SK-N-SH (cell line): ENCODE data around the gene MAP2K4. TPM values are rescaled to one million over a fixed set of nuclear protein-coding genes. Genes with fewer than 3 reads are reported as not detected.

Experiments used
- CTCF ChIA-PET: fragments of 300-600, 350-600 bp; formaldehyde crosslinking; extraction: SDS; loops from one replicate; lab custom pipeline; 2021; lab: Yijun Ruan, JAX
- POLR2A ChIA-PET: fragments of 350-600 bp; sonication (Branson Sonifier 250); formaldehyde crosslinking; extraction: SDS; loops from one replicate; lab custom pipeline; 2020; ENCODE audit warnings: antibody characterized with exemption, inconsistent platforms; lab: Yijun Ruan, JAX
- DNase-seq: peaks from one replicate; pipeline ENCODE4 v3.0.0; 2012
- H2AFZ ChIP-seq: fragments of 200-600 bp; sonication (generic); 2 replicates; pipeline ENCODE4 v1.8.1; 2016; ENCODE audit warnings: antibody characterized with exemption, mild to moderate bottlenecking, low read depth
- H3F3A ChIP-seq: fragments of 200-600 bp; sonication (generic); replicated peaks from 2 replicates; pipeline ENCODE3; 2016; ENCODE audit warnings: antibody characterized with exemption, mild to moderate bottlenecking; ENCODE audit not compliant: insufficient read depth
- H3K27ac ChIP-seq, 2 experiments: fragments of 200-500 bp in 1 of 2; fragments of 200-600 bp in 1 of 2; sonication (Bioruptor generic) in 1 of 2; sonication (generic), shearing (Covaris generic) in 1 of 2; 2 replicates each; pipeline versions ENCODE4 v1.5.1 to v1.6.1; 2014 to 2016; ENCODE audit warnings: low read depth in 2 of 2, inconsistent platforms in 1 of 2, low read length in 1 of 2, mild to moderate bottlenecking in 1 of 2, mixed read lengths in 1 of 2
- H3K27me3 ChIP-seq: fragments of 200-600 bp; sonication (generic), shearing (Covaris generic); 2 replicates; pipeline ENCODE4 v1.6.1; 2016; ENCODE audit warnings: mixed run types; ENCODE audit not compliant: insufficient read depth
- H3K36me3 ChIP-seq, 2 experiments: fragments of 200-500 bp in 1 of 2; fragments of 200-600 bp in 1 of 2; sonication (Bioruptor generic) in 1 of 2; sonication (generic) in 1 of 2; replicated peaks in 1 of 2; 2 replicates each; pipeline versions ENCODE3 to v1.5.1; 2014 to 2016; ENCODE audit warnings: low read length in 1 of 2, mild to moderate bottlenecking in 1 of 2; ENCODE audit not compliant: insufficient read depth in 2 of 2, control insufficient read depth in 1 of 2
- H3K4me1 ChIP-seq, 2 experiments: fragments of 200-500 bp in 1 of 2; fragments of 200-600 bp in 1 of 2; sonication (Bioruptor generic) in 1 of 2; sonication (generic), shearing (Covaris generic) in 1 of 2; 2 replicates each; pipeline versions ENCODE4 v1.5.1 to v1.6.1; 2014 to 2016; ENCODE audit warnings: low read depth in 1 of 2, low read length in 1 of 2, mixed run types in 1 of 2; ENCODE audit not compliant: insufficient read depth in 2 of 2, control insufficient read depth in 1 of 2
- H3K4me2 ChIP-seq: fragments of 200-600 bp; sonication (generic), shearing (Covaris generic); 2 replicates; pipeline ENCODE4 v1.6.1; 2017; ENCODE audit warnings: mixed run types
- H3K4me3 ChIP-seq, 2 experiments: fragments of 200-500 bp in 1 of 2; fragments of 200-600 bp in 1 of 2; sonication (Bioruptor generic) in 1 of 2; sonication (generic), shearing (Covaris generic) in 1 of 2; 2 replicates each; pipeline versions ENCODE4 v1.5.1 to v1.8.1; 2014 to 2016; ENCODE audit warnings: low read depth in 2 of 2, inconsistent platforms in 1 of 2, low read length in 1 of 2, mild to moderate bottlenecking in 1 of 2, mixed read lengths in 1 of 2, moderate library complexity in 1 of 2
- H3K79me2 ChIP-seq: fragments of 200-600 bp; sonication (generic); 2 replicates; pipeline ENCODE4 v1.8.1; 2017; ENCODE audit warnings: mild to moderate bottlenecking; ENCODE audit not compliant: insufficient read depth
- H3K9ac ChIP-seq: fragments of 200-600 bp; sonication (generic); 2 replicates; pipeline ENCODE4 v1.6.1; 2017; ENCODE audit warnings: mixed run types
- H3K9me2 ChIP-seq: fragments of 200-600 bp; sonication (generic); 2 replicates; pipeline ENCODE4 v1.6.1; 2017; ENCODE audit warnings: mixed run types
- H3K9me3 ChIP-seq: fragments of 200-600 bp; sonication (generic); 2 replicates; pipeline ENCODE4 v1.6.1; 2017; ENCODE audit warnings: mixed run types, mild to moderate bottlenecking, moderate library complexity
- H4K20me1 ChIP-seq: fragments of 200-600 bp; sonication (generic); 2 replicates; pipeline ENCODE4 v1.6.1; 2017; ENCODE audit warnings: mild to moderate bottlenecking, mixed run types; ENCODE audit not compliant: insufficient read depth
- EP300 ChIP-seq, 2 experiments: IDR thresholded peaks; 2 replicates each; pipeline versions ENCODE4 v1.4.0 to v1.6.1; 2012; ENCODE audit warnings: borderline replicate concordance in 1 of 2, low read depth in 1 of 2, low read length in 1 of 2
- FOSL2 ChIP-seq: IDR thresholded peaks from 2 replicates; pipeline ENCODE4 v1.4.0; 2012; ENCODE audit warnings: low read depth, mild to moderate bottlenecking, moderate library complexity, borderline replicate concordance
- GABPA ChIP-seq: IDR thresholded peaks from 2 replicates; pipeline ENCODE4 v1.4.0; 2012; ENCODE audit warnings: low read depth, mild to moderate bottlenecking
- IRF3 ChIP-seq: fragments of 150-350 bp; IDR thresholded peaks from 2 replicates; pipeline ENCODE4 v1.6.1; 2016; ENCODE audit warnings: mild to moderate bottlenecking, low read depth, low read length
- MAX ChIP-seq: IDR thresholded peaks from 2 replicates; pipeline ENCODE4 v1.4.0; 2012; ENCODE audit warnings: low read depth
- MXI1 ChIP-seq: IDR thresholded peaks from 2 replicates; pipeline ENCODE4 v1.6.1; 2012; ENCODE audit warnings: mild to moderate bottlenecking, low read depth, low read length, improper control_type of control experiment
- NRF1 ChIP-seq: IDR thresholded peaks from 2 replicates; pipeline ENCODE4 v1.6.1; 2012; ENCODE audit warnings: low read depth, mild to moderate bottlenecking, low read length
- REST ChIP-seq: IDR thresholded peaks from 2 replicates; pipeline ENCODE4 v1.6.1; 2012; ENCODE audit warnings: mild to moderate bottlenecking, low read depth, low read length, moderate library complexity
- RXRA ChIP-seq: IDR thresholded peaks from 2 replicates; pipeline ENCODE4 v1.4.0; 2012; ENCODE audit warnings: low read depth, mild to moderate bottlenecking, borderline replicate concordance
- SIN3A ChIP-seq: IDR thresholded peaks from 2 replicates; pipeline ENCODE4 v1.6.1; 2012; ENCODE audit warnings: low read depth, mild to moderate bottlenecking, low read length, moderate library complexity, borderline replicate concordance
- TAF1 ChIP-seq: IDR thresholded peaks from 2 replicates; pipeline ENCODE4 v1.6.1; 2012; ENCODE audit warnings: low read depth, mild to moderate bottlenecking, low read length, moderate library complexity, borderline replicate concordance
- TEAD4 ChIP-seq: IDR thresholded peaks from 2 replicates; pipeline ENCODE4 v1.4.0; 2012; ENCODE audit warnings: mild to moderate bottlenecking, borderline replicate concordance; ENCODE audit not compliant: insufficient read depth
- USF1 ChIP-seq: IDR thresholded peaks from 2 replicates; pipeline ENCODE4 v1.4.0; 2012; ENCODE audit warnings: low read depth, borderline replicate concordance
- ZBTB33 ChIP-seq: IDR thresholded peaks from 2 replicates; pipeline ENCODE4 v1.4.0; 2012; ENCODE audit warnings: low read depth, borderline replicate concordance
- WGBS: methylation state at CpG from one replicate; pipeline ENCODE4 v1.1.6; 2017; ENCODE audit warnings: low lambda C conversion rate; 5-methylcytosine and 5-hydroxymethylcytosine counted together
- polyA plus RNA-seq, 3 experiments: library from polyadenylated mRNA; depleted of rRNA; stranded (reverse); fragments of >200 nt; gene quantifications; 2 replicates each; pipeline ENCODE4 v1.2.3, GENCODE V29; 2012

Gene MAP2K4
- polyA plus RNA-seq, 1 of the 3 experiments (the other 2 are of a cell fraction) = 10.6 TPM

GRCh38 chr17:12057520-12057919, 36.8 kb downstream of the MAP2K4 start:
- H3K4me3 ChIP-seq = no peak overlapping the region
- H3F3A ChIP-seq = no peaks in the 10 kb centered on the region
- H3K27me3 ChIP-seq = no peaks in the 10 kb centered on the region
- POLR2A ChIA-PET = no interaction called here
- peaks cover 4 to 7% of the 10 kb centered on the region in 2 experiments for H3K4me1 ChIP-seq
- H3K27ac ChIP-seq = no peak overlapping the region
- TF ChIP-seq IRF3 (no peak), ZBTB33 (no peak), SIN3A (no peak), USF1 (no peak), MXI1 (no peak), MAX (no peak), RXRA (no peak), NRF1 (no peak)
- no peak overlapping the region for H3K9ac ChIP-seq
- H3K4me2 ChIP-seq = no peak overlapping the region
- peaks cover 14% of the 10 kb centered on the region; the same call in 1 of the 2 replicates for H4K20me1 ChIP-seq
- DNase-seq = no peak
- no peaks in the 10 kb centered on the region for H3K9me3 ChIP-seq
- peaks cover 73% of the 10 kb centered on the region for H3K79me2 ChIP-seq
- CTCF ChIA-PET = no interaction called here
- H3K36me3 ChIP-seq = peaks cover 4 to 29% of the 10 kb centered on the region in 2 experiments
- no peaks in the 10 kb centered on the region for H3K9me2 ChIP-seq
- WGBS = 96% methylated on average over 1 of the region's 1 CpG
- no peak overlapping the region for H2AFZ ChIP-seq

GRCh38 chr17:12058535-12058934, 37.9 kb downstream of the MAP2K4 start:
- no peaks in the 10 kb centered on the region for H3F3A ChIP-seq
- ChIA-PET POLR2A (no interaction called here), CTCF (no interaction called here)
- DNase-seq = no peak
- H2AFZ ChIP-seq = no peak overlapping the region
- H4K20me1 ChIP-seq = peaks cover 8% of the 10 kb centered on the region; the same call in 1 of the 2 replicates
- no peaks in the 10 kb centered on the region for H3K9me2 ChIP-seq
- H3K9me3 ChIP-seq = no peaks in the 10 kb centered on the region
- no peaks in the 10 kb centered on the region for H3K27me3 ChIP-seq
- no peak overlapping the region for H3K4me2 ChIP-seq
- H3K9ac ChIP-seq = no peak overlapping the region
- TF ChIP-seq REST (no peak), GABPA (no peak), EP300 (IDR thresholded peaks at IDR 0.05; ENCODE audit: borderline replicate concordance in 1 of 2, low read depth in 1 of 2, low read length in 1 of 2) (no peak), TEAD4 (no peak), FOSL2 (no peak), TAF1 (no peak)
- H3K4me1 ChIP-seq = peaks cover under 1 to 3% of the 10 kb centered on the region in 2 experiments; a peak in 3 of 4 replicates
- H3K4me3 ChIP-seq = no peak overlapping the region
- no peak overlapping the region for H3K27ac ChIP-seq
- peaks cover 72% of the 10 kb centered on the region for H3K79me2 ChIP-seq
- peaks cover 4 to 37% of the 10 kb centered on the region in 2 experiments for H3K36me3 ChIP-seq
